NCI-H2171 treated with DMSO at 0.1 percent for 48 hours (cell line): Measurements from ENCODE around the gene IL17B.

ENCODE experiments used
- DNase-seq: peaks from one replicate; lab custom pipeline; 2025; lab: John Stamatoyannopoulos, UW

Gene IL17B

GRCh38 chr5:149379177-149379761 lies at the start of gene IL17B:
IL17B (minus strand) TSS chr5:149379292; CDS start chr5:149379225, 67 bp downstream.
- DNase-seq, result no peak

GRCh38 chr5:149428032-149428431 lies 48.9 kb upstream of the IL17B start:
- no peak for DNase-seq

DNA sequence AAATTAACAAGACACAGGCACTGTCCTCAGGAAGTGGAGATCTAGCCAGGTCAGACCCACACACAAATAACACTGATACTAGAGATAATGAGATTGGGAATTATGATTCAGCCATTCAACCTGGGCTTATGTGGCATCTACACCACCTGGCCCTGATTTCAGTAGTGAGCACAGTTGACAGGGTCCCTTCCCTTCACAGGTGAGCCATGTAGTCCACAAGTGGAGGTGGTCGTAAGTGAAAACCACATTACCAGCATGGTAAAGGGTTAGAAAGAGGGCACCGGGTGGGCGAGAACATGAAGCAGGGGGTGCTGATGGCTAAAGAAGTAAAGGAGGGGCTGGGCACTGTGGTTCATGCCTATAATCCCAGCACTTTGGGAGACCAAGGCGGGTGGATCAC lies 48.3 kb upstream of the IL17B start:
- no peak for DNase-seq

DNA sequence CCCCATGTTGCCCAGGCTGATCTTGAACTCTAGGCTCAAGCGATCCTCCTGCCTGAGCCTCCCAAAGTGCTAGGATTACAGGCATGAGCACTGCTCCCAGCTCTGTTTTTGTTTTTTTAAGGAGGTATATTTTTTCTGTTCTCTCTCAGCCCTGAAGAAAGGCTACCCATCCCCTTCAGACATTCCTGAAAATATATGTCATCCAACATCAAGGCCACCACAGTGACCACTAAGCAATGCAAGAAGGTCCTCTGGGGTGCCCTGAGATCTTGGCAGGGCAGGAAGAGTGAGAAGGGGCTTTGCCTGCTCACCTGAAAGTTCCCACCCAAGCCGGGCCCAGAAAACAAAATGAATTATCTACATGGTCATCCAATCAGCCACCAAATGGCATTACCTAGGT lies 47.8 kb upstream of the IL17B start:
- DNase-seq, result no peak

GRCh38 chr5:149425729-149426128 lies 46.6 kb upstream of the IL17B start:
- no peak for DNase-seq

GRCh38 chr5:149424371-149425315 lies 45.6 kb upstream of the IL17B start:
- DNase-seq, result no peak

GRCh38 chr5:149423794-149424268 lies 44.7 kb upstream of the IL17B start:
- no peak for DNase-seq

GRCh38 chr5:149423049-149423793 lies 44.1 kb upstream of the IL17B start:
- DNase-seq, result no peak

DNA sequence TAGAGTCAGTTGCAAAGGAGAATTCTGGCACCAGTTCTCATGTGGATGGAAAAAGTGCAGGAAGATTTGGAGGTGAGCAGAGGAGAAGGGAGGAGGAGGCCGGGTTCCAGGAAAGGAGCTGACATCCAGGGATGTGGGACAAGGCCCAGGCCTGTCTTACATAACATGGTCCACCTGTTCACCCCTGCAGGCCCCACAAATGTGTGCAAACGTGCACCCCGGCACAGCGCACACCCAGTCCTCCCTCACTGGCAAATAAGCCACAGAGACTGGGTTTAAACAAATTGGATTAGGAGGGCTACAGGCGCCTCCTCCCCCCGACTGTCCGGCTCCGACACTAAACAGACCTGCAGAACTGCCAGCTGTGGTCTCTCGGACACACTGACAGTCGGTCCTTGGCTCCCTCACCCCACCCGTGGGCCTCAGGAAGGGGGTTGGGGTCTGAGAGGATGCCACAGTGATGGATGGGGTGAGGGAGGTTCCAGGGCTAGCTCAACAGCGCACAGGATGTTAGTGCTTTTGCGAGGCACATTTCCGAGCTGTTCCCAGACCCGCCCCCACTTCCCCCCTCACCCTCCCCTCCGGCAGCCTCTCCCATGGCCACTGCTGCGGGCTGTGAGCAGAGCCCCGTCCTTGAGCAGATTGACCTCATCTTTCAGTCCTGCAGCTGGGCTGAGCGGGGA lies 43.4 kb upstream of the IL17B start:
- no peak for DNase-seq

- DNase-seq, result no peak
These were observed 42.7 kb upstream of the IL17B start for GRCh38 chr5:149421834-149422233.

DNA sequence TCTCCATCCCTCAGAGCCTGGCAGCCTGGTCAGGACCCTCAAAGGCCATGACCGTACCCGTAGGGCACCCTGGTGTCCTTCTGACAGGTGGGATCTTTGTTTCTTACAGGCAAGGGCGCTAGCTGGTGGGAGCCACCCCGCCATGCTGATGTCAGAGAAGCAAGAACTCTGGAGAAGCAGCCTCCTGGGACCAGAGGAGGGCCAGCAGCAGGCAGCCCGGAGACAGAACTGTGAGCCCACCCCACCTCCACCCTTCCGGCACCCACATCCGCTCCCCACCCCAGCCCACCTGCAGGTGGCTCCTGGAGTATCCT lies 42.2 kb upstream of the IL17B start:
- no peak for DNase-seq

DNA sequence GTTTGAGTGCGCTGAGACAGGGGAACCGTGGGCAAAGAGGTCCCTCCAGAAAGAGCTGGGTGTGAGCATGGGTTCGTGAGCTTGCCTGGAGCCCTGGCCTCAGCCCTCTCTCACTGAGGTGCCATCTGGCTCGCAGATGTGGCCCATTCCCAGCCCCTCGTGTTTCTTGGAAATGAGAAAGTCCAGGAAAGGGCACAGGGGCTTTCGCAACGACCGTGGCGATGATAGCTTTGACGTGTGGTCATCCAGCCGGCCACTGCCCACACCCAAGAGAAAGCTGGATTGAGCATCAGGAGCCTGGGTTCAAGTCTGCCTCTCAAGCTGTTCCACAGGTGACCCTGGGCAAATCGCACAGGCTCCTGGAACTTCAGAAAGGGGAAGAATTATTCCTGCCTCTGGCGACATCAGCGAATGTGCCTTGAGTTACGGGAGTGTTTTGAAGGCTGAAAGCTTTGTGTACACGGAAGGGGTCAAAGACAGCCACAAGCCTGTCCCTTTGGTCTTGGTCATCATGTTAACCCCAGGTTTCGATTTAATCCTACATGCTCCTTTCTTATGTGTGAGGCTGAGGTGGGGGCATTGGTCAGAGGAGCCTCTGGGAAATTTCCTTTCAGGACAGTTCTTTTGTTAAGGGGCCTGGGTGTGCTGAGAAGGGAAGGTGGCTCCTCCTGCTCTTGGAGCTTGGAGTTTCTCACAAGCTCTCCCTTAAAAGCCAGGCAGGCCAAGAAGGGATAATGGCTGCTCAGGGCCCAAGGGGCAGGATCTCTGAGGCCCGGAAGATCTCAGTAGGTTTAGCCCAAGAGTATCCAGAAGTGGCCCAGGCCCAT lies 41.7 kb upstream of the IL17B start:
- DNase-seq, result no peak

DNA sequence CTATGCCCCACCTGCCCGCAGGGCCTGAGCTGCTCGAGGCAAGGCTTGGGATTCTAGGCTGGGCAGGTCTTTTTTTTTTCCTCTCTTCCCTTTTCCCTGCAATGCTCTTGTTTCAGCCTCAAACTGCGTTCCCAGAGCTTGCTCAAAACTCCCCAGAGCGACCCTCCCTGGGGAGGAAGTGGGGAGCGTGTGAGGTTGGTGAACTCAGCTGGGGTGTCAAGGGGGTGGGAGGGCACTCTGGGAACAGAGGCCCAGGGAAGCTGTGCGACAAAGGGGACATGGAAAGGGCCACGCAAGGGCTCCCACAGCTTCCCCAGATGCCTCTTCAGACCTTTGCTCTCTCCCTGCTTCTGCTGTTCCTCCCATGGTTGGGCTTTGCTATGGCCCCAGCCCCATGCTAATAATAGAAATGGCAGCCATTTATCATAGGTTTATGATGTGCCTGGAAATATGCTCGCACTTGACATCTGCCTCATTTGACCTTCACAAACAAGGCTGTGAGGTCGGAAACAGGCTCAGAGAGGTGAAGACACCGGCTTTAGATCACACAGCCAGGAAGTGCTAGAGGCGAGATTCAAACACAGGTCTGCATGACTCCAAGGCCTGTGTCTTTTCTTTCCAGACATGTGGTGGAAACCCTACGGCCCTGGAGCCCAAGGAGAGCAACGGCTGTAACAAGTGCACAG lies 40.9 kb upstream of the IL17B start:
- no peak for DNase-seq

DNA sequence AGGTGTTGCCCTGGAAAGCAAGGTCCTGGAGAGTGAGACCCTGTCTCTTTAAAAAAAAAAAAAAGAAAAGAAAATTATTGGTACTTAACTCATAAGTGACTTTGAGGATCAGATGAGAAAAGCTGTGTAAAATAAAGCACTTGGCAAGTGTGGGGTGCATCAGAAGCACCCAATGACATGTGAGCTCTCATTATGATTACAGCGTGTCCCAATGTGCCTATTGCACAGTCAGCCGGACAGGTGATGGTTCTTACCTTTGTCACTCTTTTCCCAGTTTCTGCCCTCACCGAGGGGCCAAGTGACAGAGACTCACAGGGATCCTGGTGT lies 40.4 kb upstream of the IL17B start:
- DNase-seq, result no peak

DNA sequence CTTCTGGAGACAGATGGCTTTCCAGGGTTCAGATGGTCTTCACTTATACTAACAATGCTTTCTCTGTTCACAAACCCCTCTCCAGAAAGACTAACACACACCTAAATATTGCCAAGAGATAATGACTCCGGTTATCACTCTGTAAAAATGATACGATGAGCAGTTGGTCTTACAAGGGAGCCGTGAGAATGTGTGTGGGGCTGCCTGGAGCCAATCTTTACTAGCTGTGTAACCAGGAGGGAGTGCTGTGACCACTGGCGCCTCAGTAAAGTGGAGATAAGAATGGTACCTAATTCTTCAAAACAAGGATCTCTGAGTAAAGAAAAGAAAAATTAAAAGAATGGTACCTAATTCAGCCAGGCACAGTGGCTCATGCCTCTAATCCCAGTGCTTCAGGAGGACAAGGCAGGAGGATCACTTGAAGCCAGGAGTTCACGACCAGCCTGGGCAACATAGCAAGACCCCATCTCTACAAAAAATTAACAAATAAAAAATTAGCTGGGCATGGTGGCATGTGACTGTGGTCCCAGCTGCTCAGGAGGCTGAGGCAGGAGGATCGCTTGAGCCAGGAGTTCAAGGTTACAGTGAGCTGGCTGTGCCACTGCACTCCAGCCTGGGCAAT lies 39.9 kb upstream of the IL17B start:
- DNase-seq, result no peak

DNA sequence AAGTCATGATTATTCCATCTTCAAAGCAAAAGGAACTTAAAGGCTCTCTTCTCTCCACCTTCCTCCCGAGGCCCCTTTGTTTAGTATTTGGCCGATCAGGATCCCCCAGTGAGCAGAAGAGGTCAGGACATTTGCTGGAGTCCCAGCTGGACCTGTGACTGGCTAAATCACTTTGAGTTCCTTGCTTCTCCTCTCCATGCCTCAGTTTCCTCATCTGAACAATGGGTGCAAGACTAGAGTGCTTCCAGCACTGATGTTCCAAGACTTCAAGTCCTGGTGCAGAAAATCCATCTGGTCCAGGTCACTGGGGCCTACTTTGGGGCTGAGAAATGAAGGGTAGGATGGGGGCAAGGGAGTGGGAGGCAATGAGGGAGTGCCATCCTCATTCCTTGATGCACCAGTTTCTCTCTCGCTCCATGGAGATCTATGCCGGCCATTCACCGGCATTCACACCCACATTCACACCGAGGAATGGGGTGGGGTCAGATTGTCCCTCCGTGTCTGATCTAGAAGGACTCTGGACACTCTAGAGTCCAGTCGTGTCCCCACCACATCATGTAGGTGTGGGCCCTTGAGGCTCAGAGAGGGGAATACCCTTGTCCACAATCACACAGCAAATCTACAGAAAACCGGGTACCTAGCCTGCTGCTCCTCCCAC lies 38.7 kb upstream of the IL17B start:
- no peak for DNase-seq

- no peak for DNase-seq
These were observed 38.1 kb upstream of the IL17B start for GRCh38 chr5:149416987-149417710.

- DNase-seq, result no peak
These were observed 36.2 kb upstream of the IL17B start for GRCh38 chr5:149415066-149415967.
